Cardiac fibroblast (primary cell): ENCODE results near the gene ADGRL2.

Source experiments
- DNase-seq, 2 donors: peaks; one replicate each; pipeline versions ENCODE4 v3.0.0 to v3.0.0-alpha.2; 2010; ENCODE audit warnings: low read depth in 2 of 2
- H3K4me3 ChIP-seq, 2 donors: replicated peaks in 1 of 2; 1 replicate in 1 of 2; 2 replicates in 1 of 2; pipeline ENCODE4 v1.5.1; 2011; ENCODE audit warnings: low read depth in 2 of 2, low read length in 2 of 2, mild to moderate bottlenecking in 2 of 2, moderate library complexity in 1 of 2
- TF ChIP-seq, protein P1 (sequence below): IDR thresholded peaks from one replicate; pipeline ENCODE4 v1.5.1; 2011; ENCODE audit warnings: low read depth, mild to moderate bottlenecking, low read length, inconsistent platforms

ADGRL2 gene

DNA sequence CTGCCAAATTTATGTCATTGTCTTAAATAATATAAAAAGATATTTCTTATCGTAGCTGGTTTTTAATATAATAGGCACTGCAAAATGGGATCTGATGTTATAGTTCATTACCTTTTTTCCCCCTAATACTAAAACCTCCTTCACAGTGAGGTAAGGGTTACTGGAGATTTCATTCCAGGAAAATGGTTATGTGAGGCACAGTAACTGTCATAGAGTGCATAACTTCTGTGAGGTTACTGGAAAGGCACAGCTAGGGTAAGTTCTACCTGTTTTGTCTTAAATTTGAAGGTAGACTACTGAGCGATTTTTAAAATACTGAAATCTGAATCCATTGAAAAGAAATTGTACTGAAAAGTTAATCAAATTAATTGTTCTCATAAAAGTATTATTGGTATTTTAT lies 13.0 kb downstream of the ADGRL2 start:
- no peak for DNase-seq
- TF ChIP-seq, protein P1, sequence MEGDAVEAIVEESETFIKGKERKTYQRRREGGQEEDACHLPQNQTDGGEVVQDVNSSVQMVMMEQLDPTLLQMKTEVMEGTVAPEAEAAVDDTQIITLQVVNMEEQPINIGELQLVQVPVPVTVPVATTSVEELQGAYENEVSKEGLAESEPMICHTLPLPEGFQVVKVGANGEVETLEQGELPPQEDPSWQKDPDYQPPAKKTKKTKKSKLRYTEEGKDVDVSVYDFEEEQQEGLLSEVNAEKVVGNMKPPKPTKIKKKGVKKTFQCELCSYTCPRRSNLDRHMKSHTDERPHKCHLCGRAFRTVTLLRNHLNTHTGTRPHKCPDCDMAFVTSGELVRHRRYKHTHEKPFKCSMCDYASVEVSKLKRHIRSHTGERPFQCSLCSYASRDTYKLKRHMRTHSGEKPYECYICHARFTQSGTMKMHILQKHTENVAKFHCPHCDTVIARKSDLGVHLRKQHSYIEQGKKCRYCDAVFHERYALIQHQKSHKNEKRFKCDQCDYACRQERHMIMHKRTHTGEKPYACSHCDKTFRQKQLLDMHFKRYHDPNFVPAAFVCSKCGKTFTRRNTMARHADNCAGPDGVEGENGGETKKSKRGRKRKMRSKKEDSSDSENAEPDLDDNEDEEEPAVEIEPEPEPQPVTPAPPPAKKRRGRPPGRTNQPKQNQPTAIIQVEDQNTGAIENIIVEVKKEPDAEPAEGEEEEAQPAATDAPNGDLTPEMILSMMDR, result no peak
- no peak overlapping the region for H3K4me3 ChIP-seq

DNA sequence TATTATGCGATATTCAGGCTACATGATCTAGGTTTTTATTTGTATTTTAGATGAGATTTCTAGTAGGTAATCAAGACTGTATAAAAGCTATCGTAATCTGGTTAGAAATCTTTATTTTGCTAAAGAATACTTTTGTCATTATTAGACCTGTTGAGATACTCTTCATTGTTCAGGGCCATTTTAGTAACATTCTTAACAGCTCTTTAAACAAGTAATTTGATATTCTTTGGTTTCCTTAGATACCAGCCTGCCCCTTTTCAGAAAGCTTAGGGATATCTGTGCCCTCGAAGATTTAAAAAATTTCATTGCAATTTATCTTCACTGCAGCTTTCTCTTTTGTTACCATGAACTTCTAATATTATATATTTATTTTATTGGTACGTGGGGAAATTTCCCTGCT lies 18.9 kb downstream of the ADGRL2 start:
- TF ChIP-seq, protein P1, result no peak
- DNase-seq, result no peak
- H3K4me3 ChIP-seq, result no peak overlapping the region

DNA sequence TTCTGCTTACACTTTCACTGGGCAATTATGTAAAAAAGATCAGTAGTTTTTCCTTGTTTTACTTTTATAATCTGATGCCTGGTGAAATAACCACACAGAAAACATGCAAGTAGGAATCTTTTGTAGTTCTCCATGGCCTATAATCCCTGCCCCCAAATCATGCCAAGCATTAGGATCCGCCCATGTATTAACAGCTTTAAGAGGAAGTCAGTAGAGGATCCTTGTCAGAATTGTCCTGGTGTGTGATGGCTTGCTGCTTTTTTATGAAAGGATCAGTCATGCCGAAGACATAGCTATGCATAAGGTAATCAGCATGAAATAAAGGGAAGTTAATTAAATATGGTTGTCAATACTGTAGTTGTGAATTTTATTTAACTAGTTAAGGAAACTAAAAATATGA lies 20.0 kb downstream of the ADGRL2 start:
- TF ChIP-seq, protein P1, result no peak
- DNase-seq, result no peak
- no peak overlapping the region for H3K4me3 ChIP-seq

DNA sequence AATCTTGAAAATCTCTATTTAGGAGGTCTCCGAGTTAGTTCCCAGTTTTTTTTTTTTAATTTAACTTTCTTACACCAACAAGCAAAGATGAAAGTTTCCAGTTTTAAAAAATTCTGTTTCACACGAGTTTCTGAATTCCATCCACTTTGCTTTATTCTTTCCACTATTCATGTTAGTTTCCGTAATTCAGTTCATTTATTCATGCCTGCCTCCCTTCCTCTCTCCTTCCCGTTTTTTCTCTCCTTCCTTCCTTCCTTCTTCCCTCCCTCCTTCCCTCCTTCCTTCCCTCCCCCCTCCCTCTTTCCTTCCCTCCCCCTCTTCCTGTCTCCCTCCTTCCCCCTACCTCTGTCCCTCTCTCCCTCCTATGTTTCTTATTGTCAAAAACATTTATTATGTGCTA lies 22.3 kb downstream of the ADGRL2 start:
- H3K4me3 ChIP-seq, result no peak overlapping the region
- TF ChIP-seq, protein P1, result no peak
- DNase-seq, result no peak

DNA sequence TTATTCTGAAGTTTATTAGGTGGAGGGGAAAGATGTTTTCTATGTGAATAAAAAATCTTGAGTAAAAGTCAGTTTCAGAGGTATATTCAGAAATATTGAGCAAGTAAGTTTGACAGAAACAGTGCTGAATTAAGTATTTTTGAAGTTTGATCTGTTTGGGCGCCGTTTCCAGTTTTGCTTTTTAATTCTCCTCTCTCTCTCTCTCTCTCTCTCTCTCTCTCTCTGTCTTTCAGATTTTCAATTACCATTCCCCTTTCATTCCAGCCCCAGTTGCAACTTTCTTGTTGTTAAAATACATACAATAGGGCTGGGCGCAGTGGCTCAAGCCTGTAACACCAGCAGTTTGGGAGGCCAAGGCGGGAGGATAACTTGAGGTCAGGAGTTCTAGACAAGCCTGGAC lies 24.0 kb downstream of the ADGRL2 start:
- TF ChIP-seq, protein P1, result no peak
- no peak for DNase-seq
- no peak overlapping the region for H3K4me3 ChIP-seq

DNA sequence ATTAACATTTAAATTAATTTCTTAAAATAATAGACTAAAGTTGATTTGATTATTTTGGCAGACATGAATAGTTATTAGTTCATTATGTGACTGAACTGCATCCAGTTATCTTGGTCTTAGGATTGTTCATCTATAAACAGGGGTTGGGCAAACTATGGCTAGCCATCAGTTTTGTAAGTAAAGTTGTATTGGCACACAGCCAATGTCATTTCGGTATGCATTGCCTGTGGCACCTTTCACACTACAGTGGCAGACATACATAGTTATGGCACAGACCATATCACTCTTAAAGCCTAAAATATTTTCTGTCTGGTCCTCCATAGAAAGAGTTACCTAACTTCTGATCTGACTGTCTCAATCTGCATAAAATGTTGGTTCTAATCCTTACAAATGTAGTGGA lies 27.2 kb downstream of the ADGRL2 start:
- TF ChIP-seq, protein P1, result no peak
- no peak overlapping the region for H3K4me3 ChIP-seq
- no peak for DNase-seq

DNA sequence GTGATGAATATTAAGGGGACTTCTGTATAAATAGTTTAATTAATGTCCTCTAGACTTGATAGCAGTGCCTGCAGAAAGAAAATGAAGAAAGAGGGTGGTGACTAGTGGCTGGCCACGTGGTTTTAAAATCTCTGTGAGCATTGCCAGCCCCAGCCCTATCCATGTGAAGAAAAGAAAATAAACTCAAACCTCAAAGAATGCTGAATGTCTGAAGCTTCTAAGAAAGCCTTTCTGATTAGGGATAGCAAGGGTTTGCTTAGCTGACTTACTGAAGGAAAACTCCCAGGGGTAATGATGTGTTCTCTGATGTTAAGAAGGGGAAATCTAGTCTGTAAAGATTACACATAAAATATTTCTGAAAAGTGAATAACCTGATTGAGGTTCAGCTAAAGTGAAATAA lies 31.8 kb downstream of the ADGRL2 start:
- peak; percentile 71 to 92 for DNase-seq
- TF ChIP-seq, protein P1, result no peak
- H3K4me3 ChIP-seq, result no peak overlapping the region
